NCI-H187 (cell line): ENCODE results near the gene DCAF11.

Source experiments
- DNase-seq, 2 experiments: peaks; one replicate each; lab custom pipeline; 2025; lab: John Stamatoyannopoulos, UW

DCAF11 gene

GRCh38 chr14:24160850-24161804, 46.5 kb downstream of the DCAF11 start, which contains the start of gene IRF9:
Gene IRF9, plus strand, starts transcription at chr14:24161265. Its CDS starts 880 bp downstream, at chr14:24162145.
- DNase-seq: peak; percentile 95 to 98

- no peak for DNase-seq
These were observed 47.5 kb downstream of the DCAF11 start for GRCh38 chr14:24162093-24162492.

GRCh38 chr14:24164518-24164991, 50.0 kb downstream of the DCAF11 start:
- no peak for DNase-seq

GRCh38 chr14:24165785-24166184, 51.2 kb downstream of the DCAF11 start:
- no peak for DNase-seq

DNA sequence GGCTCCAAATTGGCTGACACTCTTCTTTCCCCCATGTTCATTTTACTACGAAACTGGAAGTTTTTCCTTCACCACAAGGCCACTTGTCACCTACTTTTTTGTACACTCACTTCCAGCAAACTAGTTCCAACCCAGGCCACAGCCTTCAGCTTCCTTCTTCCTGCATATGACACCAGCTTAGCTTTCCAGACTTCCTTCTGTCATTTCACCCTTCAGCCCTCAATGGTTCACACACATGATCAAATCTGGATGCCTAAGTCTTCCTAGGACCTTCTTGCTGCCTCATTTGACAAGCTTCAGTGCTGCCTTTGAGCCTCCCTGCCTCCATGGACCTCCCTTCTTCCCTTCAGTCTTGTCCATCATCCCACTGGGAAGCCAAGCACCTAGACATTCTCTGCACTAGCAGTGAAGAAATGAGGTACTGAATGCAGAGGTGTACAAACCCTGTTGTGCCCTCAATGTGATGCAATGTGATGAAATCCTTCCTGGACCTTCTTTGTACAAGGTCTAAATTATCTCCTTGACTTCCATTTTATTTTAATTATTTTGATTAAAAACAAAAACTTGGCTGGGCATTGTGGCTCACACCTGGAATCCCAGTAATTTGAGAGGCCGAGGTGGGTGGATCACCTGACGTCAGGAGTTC, 53.0 kb downstream of the DCAF11 start:
- DNase-seq: no peak

DNA sequence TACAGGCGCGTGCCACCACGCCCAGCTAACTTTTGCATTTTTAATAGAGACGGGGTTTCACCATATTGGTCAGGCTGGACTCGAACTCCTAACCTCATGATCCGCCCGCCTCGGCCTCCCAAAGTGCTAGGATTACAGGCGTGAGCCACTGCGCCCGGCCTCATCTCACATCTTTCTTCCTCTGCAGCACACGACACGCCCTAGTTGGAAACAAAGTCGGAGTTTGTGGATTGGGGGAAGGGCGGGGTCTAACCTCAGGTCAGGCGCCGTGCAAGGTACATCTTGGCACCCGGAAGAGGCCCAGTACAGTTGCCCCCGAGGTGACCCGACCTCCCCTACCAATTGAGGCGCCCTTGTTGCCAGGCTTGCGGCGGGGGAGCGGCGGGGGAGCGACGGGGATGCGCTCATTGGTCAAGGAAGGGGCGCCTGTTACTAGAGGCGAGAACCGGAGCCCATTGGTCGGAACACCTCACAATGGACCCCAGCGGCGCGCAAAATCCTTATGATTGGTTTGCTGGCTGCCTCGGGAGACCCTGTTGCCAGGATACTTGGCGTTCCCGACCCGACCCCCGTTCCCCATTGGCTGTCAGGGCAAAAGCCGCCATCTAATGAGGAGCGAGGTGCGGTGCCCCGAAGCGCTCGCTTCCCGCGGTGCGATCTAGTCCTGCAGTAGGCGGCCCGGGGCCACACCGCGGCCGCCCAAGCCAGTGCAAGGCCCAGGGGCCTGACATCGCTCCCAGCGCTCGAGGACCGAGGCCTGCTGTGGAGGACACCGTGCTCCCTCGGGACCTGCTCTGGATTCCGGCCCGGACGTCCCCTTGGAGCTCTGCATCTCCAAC, 57.1 kb downstream of the DCAF11 start, which contains the start of gene REC8:
Gene REC8 (plus strand): TSS at position 659 of the 839 bp plus-strand sequence. CDS start 473 bp downstream, outside the sequence.
- peak; percentile 96 to 98 for DNase-seq

DNA sequence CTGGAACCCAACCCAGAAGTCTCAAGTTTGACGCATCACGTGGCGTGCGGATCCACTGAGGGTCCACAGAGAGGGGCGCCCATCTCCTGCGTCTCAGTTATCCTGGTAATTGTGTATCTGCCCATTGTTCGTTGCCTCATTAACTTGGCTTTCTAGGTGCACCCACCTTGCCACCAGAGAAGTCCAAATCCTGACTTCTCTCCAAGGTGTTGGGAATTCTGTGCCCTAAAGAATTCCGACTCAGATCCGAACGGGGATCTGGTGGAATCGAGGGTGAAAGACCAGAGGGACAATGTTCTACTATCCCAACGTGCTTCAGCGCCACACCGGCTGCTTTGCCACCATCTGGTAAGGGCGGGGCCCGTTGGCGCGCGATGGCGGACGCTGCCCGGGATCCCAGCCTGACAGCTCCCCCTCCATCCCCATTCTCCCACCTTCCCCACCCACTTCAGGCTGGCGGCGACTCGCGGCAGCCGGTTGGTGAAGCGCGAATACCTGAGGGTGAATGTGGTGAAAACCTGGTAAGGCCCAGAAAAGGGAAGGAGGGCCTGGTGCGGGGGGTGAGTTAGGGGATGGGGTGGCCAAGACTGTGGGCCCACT, 57.8 kb downstream of the DCAF11 start:
- DNase-seq: no peak

GRCh38 chr14:24172871-24173281, 58.3 kb downstream of the DCAF11 start:
- DNase-seq: no peak
